OCI-LY3 (cell line): ENCODE data around the gene FOXF2.

Source experiments
- H2AFZ ChIP-seq: fragments of 200-600, 300-600 bp; shearing (Covaris generic); 2 replicates; pipeline ENCODE4 v1.6.0; 2014; ENCODE audit warnings: antibody characterized with exemption, low read depth, low read length
- H3K27ac ChIP-seq: fragments of 200-600, 300-600 bp; sonication (generic); 2 replicates; pipeline ENCODE4 v1.5.1; 2014; ENCODE audit warnings: mild to moderate bottlenecking, low read length, moderate library complexity, mixed read lengths
- H3K27me3 ChIP-seq: fragments of 200-600, 300-600 bp; sonication (generic); 2 replicates; pipeline ENCODE4 v1.6.1; 2014; ENCODE audit warnings: low read depth, low read length, mixed read lengths
- H3K36me3 ChIP-seq: fragments of 200-600, 300-600 bp; sonication (generic); replicated peaks from 2 replicates; pipeline ENCODE3; 2014; ENCODE audit warnings: low read depth, low read length, mixed read lengths
- H3K4me1 ChIP-seq: fragments of 300-600, 200-600 bp; sonication (generic); 2 replicates; pipeline ENCODE4 v1.6.1; 2014; ENCODE audit warnings: low read length, mixed read lengths
- H3K4me2 ChIP-seq: fragments of 200-600, 300-600 bp; sonication (generic); 2 replicates; pipeline ENCODE4 v1.6.1; 2014; ENCODE audit warnings: low read length, mixed read lengths
- H3K4me3 ChIP-seq: fragments of 300-600, 200-600 bp; sonication (generic); 2 replicates; pipeline ENCODE4 v1.5.1; 2014; ENCODE audit warnings: antibody characterized with exemption, mild to moderate bottlenecking, low read length, moderate library complexity
- H3K79me2 ChIP-seq: fragments of 300-600, 200-600 bp; shearing (Covaris generic); 2 replicates; pipeline ENCODE4 v1.6.1; 2014; ENCODE audit warnings: mild to moderate bottlenecking, low read length, mixed read lengths
- H3K9ac ChIP-seq: fragments of 300-600, 200-600 bp; shearing (Covaris generic); 2 replicates; pipeline ENCODE4 v1.6.0; 2014; ENCODE audit warnings: mild to moderate bottlenecking, low read length, moderate library complexity
- H3K9me3 ChIP-seq: fragments of 200-600, 300-600 bp; shearing (Covaris generic); 2 replicates; pipeline ENCODE4 v1.6.1; 2014; ENCODE audit warnings: low read length, mixed read lengths; ENCODE audit not compliant: insufficient read depth
- H4K20me1 ChIP-seq: fragments of 200-600, 300-600 bp; sonication (generic); 2 replicates; pipeline ENCODE4 v1.6.1; 2016; ENCODE audit warnings: low read length, mixed read lengths; ENCODE audit not compliant: insufficient read depth
- EZH2phosphoT487 ChIP-seq: fragments of 200-600 bp; shearing (Covaris generic); IDR thresholded peaks from 2 replicates; pipeline ENCODE4 v1.6.1; 2018; ENCODE audit warnings: antibody characterized with exemption, mixed run types, low read depth
- TF ChIP-seq, protein P1 (sequence below): fragments of 200-600, 300-600 bp; sonication (generic); IDR thresholded peaks from 2 replicates; pipeline ENCODE4 v1.5.1; 2014; ENCODE audit warnings: antibody characterized with exemption, low read length, low read depth

The FOXF2 gene

DNA sequence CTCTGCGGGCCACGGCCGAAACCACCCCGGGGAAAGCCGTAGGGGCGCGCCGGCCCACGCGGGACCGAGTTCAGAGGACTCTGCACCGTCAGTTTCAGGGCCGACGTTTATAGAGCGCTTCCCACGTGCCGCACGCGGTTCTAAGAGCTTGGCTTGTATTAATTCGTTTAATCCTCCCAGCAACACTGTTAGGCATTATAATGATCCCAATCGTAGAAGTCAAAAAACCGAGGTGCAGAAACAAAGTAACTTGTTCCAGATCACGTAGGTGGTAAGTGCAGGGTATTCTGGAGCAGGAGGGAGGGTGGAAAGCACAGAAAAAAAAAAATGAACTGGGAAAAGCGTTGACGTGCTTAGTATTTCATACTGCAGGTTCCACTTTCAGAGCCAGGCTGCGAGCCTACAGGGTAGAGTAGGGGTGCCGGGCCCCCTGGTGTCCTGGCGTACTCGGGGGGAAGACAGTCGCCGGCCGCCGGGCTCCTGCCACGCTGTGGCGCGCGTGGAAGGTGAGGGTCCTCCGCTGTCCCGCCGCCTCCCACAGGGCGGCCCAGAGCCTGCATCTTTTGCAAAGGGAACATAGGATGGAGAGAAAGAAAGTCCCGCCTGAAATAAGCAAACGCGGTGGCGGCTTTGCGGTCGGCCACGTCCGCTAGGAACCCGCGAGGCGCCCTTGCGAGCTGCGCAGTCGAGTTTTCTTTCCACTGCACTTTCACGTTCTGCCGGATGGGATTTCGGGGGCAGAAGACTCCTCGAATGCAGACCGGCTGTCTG lies 10.2 kb upstream of the FOXF2 start:
- Histone ChIP-seq H2AFZ (no peak overlapping the region), H3K9me3 (no peaks in the 10 kb centered on the region), H3K4me2 (no peak overlapping the region), H3K4me1 (no peaks in the 10 kb centered on the region), H3K27ac (no peak overlapping the region), H3K4me3 (no peak overlapping the region), H3K27me3 (no peaks in the 10 kb centered on the region), H4K20me1 (no peaks in the 10 kb centered on the region), H3K9ac (no peak overlapping the region), H3K79me2 (no peaks in the 10 kb centered on the region), H3K36me3 (no peaks in the 10 kb centered on the region)
- TF ChIP-seq, protein P1, sequence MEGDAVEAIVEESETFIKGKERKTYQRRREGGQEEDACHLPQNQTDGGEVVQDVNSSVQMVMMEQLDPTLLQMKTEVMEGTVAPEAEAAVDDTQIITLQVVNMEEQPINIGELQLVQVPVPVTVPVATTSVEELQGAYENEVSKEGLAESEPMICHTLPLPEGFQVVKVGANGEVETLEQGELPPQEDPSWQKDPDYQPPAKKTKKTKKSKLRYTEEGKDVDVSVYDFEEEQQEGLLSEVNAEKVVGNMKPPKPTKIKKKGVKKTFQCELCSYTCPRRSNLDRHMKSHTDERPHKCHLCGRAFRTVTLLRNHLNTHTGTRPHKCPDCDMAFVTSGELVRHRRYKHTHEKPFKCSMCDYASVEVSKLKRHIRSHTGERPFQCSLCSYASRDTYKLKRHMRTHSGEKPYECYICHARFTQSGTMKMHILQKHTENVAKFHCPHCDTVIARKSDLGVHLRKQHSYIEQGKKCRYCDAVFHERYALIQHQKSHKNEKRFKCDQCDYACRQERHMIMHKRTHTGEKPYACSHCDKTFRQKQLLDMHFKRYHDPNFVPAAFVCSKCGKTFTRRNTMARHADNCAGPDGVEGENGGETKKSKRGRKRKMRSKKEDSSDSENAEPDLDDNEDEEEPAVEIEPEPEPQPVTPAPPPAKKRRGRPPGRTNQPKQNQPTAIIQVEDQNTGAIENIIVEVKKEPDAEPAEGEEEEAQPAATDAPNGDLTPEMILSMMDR = no peak
- no peak for TF ChIP-seq EZH2phosphoT487

DNA sequence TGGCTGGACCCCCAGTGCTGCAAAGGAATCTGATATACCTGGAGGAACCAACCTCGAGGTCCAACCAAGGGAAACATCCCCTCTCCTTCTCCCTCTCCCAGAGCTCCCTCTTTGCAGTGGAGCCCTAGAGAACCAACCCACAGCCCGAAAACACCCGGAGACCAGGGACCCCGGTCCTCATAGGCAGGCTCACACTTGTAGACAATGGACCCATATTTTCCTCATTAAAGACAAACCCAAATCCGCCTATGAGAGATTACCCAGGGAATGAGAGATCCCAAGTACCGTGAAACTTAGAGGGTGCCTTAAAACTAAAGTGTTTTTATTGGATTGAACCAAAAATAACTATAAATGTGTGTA lies 9.6 kb upstream of the FOXF2 start:
- Histone ChIP-seq H3K9ac (no peak overlapping the region), H4K20me1 (no peaks in the 10 kb centered on the region), H3K4me3 (no peak overlapping the region), H3K36me3 (no peaks in the 10 kb centered on the region), H3K9me3 (no peaks in the 10 kb centered on the region), H2AFZ (no peak overlapping the region), H3K4me2 (no peak overlapping the region), H3K4me1 (no peaks in the 10 kb centered on the region), H3K27me3 (no peaks in the 10 kb centered on the region), H3K27ac (no peak overlapping the region), H3K79me2 (no peaks in the 10 kb centered on the region)
- no peak for TF ChIP-seq EZH2phosphoT487
- TF ChIP-seq, protein P1 = no peak

DNA sequence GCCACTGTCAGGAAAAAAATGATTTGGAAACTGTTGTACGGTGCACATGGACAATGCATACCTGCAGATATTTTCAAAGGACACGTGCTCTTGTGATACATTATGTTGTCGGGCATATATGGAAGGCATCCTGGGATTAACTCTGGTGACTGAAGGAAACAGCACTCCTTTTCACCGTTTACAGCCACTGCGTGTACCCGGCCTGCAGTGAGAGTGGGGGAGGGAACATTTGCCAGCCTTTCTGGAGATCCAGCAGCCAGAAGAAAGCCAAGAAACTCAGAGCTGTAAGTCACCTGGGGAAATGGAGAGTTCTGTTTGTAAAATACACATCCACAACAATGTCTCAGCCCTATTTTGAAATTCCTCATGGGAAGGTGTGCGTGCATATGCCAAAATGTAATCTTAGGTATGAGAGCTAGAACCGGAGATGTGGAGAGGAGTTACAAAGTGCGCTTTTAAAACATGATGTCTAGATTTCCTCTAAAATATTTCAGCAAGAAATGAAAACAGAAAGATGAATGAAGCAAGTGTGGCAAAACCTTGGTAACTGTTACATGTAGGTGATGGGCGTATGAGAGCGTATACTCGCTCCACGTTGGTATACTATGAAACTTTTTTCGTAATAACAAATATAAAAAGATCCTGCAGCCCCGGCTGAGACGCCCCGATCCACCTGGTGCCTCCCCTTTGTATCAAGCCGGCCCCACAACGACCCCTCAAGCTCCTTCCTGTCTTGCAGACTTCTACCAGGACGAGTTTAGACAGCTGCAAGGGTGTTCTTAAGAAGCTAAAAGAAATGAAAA lies 8.6 kb upstream of the FOXF2 start:
- no peaks in the 10 kb centered on the region for H4K20me1 ChIP-seq
- no peaks in the 10 kb centered on the region for H3K79me2 ChIP-seq
- no peak overlapping the region for H2AFZ ChIP-seq
- TF ChIP-seq EZH2phosphoT487 = no peak
- TF ChIP-seq, protein P1 = no peak
- no peaks in the 10 kb centered on the region for H3K9me3 ChIP-seq
- no peak overlapping the region for H3K4me2 ChIP-seq
- H3K4me1 ChIP-seq = no peaks in the 10 kb centered on the region
- H3K9ac ChIP-seq = no peak overlapping the region
- H3K36me3 ChIP-seq = no peaks in the 10 kb centered on the region
- no peaks in the 10 kb centered on the region for H3K27me3 ChIP-seq
- H3K27ac ChIP-seq = no peak overlapping the region
- H3K4me3 ChIP-seq = no peak overlapping the region

DNA sequence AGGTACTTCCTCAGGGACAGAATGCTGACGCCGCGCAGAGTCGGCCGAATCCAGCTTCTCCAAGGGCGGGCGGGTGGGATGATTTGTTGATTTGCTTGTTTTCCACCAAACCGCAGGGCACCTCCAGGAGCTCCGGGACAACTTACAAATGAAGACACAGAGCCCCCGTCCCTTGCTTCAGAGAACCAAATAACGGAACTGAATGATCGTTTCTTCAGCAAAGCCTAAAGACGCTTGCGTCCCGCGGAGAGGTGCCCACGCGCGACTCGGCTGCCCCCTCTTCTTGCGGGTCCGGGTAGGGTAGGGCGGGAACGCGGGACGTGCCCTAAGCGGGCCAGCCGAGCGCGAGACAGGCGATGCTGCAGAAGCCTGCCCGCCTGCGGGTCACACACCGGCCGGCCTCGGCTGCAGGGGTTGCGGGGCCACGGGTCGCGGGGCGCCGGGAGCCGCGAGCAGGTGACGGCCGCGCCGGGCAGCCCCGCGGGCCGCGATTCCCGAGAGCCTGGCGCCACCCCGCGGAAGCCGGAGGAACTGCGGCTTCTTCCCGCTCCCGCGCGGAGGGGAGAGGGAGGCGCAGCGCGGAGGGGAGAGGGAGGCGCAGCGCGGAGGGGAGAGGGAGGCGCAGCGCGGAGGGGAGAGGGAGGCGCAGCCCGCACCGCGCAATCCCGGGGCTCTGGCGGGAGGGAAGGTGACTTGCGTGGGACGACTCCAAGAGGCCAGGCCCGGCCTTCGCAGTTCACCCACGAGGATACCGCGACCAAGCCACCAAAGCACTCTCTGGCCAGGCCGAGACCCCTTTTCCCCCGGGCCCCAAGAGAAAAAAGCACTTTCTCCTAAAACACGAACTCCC lies 7.7 kb upstream of the FOXF2 start:
- TF ChIP-seq, protein P1 = no peak
- no peak for TF ChIP-seq EZH2phosphoT487
- Histone ChIP-seq H2AFZ (no peak overlapping the region), H3K27me3 (no peaks in the 10 kb centered on the region), H3K4me1 (no peaks in the 10 kb centered on the region), H3K9ac (no peak overlapping the region), H3K4me2 (no peak overlapping the region), H4K20me1 (no peaks in the 10 kb centered on the region), H3K4me3 (no peak overlapping the region), H3K36me3 (no peaks in the 10 kb centered on the region), H3K79me2 (no peaks in the 10 kb centered on the region), H3K27ac (no peak overlapping the region), H3K9me3 (no peaks in the 10 kb centered on the region)
